ENCODE measurements around the gene TTC23.

DNA sequence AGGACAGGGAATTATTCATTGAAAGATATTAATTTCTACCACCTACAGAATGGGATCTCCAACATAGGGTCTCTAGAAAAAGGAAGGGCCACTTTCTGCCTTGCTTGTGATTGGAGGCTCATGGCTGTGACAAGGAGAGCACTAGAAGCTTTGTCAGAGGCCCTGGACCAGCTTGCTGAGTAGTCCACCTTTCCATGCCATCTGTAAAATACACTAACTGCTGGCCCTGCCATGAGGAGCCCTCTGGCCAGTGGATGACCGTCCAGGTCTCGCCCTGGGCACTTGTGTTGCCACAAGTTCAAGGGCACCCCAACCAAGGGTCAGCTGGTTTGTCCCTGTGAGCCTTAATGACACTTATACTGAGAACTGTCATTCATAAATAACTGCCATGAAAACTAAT, 146.1 kb downstream of the TTC23 start:
- TF ChIP-seq POLR2A (IDR thresholded peaks at IDR 0.05; ENCODE audit: low read length) (no peak), GATA1 (IDR thresholded peaks at IDR 0.05; ENCODE audit: low read depth, low read length) (no peak)

Data from erythroblast (primary cell).